ENCODE results near the gene DBNDD2.

The DBNDD2 gene

DNA sequence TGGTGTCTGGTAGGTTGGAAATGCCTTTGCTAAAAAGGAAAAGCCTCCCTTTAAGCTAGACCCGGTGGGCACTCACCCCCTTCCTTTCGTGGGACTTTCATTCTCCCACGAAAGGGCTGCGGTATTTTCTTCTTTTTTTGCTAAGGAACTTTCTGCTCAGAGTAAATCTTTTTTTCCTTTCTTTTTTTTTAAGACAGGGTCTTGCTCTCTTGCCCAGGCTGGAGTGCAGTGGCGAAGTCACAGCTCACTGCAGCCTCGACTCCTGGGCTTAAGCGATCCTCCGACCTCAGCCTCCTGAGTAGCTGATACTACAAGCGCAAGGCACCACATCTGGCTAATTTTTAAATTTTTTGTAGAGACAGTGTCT is 34.0 kb upstream of the DBNDD2 start:
- Histone ChIP-seq H3K27ac (peak overlapping the region; percentile 87 to 94), H3K4me1 (peaks cover 0 to 36% (median 14%) of the 10 kb centered on the region in 4 donors), H3K4me3 (peak overlapping the region; percentile 51 to 61), H3K9me3 (no peaks in the 10 kb centered on the region), H3K27me3 (no peaks in the 10 kb centered on the region), H3K36me3 (no peaks in the 10 kb centered on the region)
- no peak for DNase-seq
- intact Hi-C loops (cut with DNase I; ENCODE audit: low total_unique reads) = loop anchor here (5.0 kb wide), 2 partner anchors 33 to 52 kb away; partner anchors contain the start of gene DBNDD2
- TF ChIP-seq, protein P1, sequence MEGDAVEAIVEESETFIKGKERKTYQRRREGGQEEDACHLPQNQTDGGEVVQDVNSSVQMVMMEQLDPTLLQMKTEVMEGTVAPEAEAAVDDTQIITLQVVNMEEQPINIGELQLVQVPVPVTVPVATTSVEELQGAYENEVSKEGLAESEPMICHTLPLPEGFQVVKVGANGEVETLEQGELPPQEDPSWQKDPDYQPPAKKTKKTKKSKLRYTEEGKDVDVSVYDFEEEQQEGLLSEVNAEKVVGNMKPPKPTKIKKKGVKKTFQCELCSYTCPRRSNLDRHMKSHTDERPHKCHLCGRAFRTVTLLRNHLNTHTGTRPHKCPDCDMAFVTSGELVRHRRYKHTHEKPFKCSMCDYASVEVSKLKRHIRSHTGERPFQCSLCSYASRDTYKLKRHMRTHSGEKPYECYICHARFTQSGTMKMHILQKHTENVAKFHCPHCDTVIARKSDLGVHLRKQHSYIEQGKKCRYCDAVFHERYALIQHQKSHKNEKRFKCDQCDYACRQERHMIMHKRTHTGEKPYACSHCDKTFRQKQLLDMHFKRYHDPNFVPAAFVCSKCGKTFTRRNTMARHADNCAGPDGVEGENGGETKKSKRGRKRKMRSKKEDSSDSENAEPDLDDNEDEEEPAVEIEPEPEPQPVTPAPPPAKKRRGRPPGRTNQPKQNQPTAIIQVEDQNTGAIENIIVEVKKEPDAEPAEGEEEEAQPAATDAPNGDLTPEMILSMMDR (IDR thresholded peaks at IDR 0.05) = no peak

DNA sequence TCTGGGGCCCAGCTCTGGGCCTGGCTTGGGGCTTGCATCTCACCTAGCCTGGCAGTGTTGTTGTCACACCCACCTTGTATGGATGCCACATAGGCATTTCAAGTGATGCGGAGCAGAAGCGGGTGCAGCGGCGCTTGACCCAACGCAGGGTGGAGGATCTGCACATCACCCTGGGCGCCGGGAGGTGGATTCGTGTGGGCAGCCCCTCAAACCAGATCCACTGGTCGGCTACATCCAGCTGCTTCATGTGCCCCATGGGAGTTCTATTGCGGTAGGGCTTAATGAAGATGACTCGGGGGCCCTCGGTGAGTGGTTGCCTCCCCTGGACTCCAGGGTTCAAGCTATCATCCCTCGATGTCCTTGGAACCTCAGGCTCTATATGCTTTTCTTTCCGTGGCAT is 33.1 kb upstream of the DBNDD2 start:
- TF ChIP-seq, protein P1 (IDR thresholded peaks at IDR 0.05) = no peak
- intact Hi-C loops (cut with DNase I; ENCODE audit: low total_unique reads) = loop anchor here (5.0 kb wide), 2 partner anchors 32 to 53 kb away; partner anchors contain the start of gene DBNDD2
- H3K27ac ChIP-seq = peak overlapping the region in 1 of 2 donors; percentile 94
- no peaks in the 10 kb centered on the region for H3K36me3 ChIP-seq
- H3K4me1 ChIP-seq = peaks cover 0 to 36% (median 14%) of the 10 kb centered on the region in 4 donors
- no peaks in the 10 kb centered on the region for H3K27me3 ChIP-seq
- H3K9me3 ChIP-seq = no peaks in the 10 kb centered on the region
- H3K4me3 ChIP-seq = no peak overlapping the region
- DNase-seq = no peak

DNA sequence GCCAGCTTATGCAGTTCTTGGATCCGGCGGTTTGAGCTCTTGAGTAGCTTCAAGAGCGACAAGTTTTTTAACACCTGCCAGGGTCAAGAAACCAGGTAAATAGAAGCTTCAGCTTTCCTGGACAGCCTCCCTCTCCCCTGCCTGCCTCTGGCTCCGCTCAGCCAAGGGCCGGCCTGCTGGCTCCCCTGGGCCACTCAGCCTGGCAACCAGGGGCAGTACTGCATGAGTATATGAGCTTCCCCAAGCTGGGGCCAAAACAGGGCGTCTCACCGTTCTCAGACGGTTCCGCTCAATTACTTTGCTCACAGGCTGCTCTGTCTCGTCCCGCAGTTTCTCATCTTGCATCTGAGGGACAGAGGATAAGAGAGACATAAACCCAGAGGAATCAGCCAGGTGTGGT is 30.8 kb upstream of the DBNDD2 start:
- intact Hi-C loops (cut with DNase I; ENCODE audit: low total_unique reads) = no loop called here
- Histone ChIP-seq H3K4me3 (no peak overlapping the region), H3K27ac (peak overlapping the region in 1 of 2 donors; percentile 94), H3K9me3 (no peaks in the 10 kb centered on the region), H3K4me1 (peaks cover 0 to 32% (median 12%) of the 10 kb centered on the region in 4 donors), H3K27me3 (no peaks in the 10 kb centered on the region), H3K36me3 (no peaks in the 10 kb centered on the region)
- TF ChIP-seq, protein P1 (IDR thresholded peaks at IDR 0.05) = no peak
- no peak for DNase-seq

DNA sequence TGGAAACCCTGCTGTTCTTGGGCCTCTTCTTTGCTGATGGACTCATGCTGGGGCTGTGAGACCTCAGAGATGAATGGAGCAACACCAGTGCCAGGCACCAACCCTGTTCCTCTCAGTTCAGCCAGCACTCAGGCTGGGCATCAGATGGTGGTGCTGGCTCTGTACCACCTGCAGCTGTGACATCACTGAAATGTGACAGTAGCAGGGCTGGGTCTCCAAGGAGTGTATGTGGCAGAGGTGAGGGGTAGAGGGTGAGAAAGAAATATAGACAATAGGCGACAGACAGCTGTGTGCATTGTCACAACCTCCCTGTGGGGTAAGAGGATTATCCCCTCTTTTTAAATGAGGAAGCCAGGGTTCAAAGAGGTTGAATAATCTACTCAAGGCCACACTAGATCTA is 29.9 kb upstream of the DBNDD2 start, which contains the start of gene TP53TG5:
Gene TP53TG5, minus strand, starts transcription at position 135 of the 400 bp plus-strand sequence. Its CDS starts 89 bp downstream, at position 46.
- no peak for DNase-seq
- H3K9me3 ChIP-seq = no peaks in the 10 kb centered on the region
- peak within 1 kb of the TSS in 1 of 2 donors; percentile 94 for H3K27ac ChIP-seq
- no peaks in the 10 kb centered on the region for H3K27me3 ChIP-seq
- H3K4me3 ChIP-seq = no peak within 1 kb of the TSS
- H3K4me1 ChIP-seq = peaks cover 0 to 24% (median 6%) of the 10 kb centered on the region in 4 donors
- intact Hi-C loops (cut with DNase I; ENCODE audit: low total_unique reads) = no loop called here
- TF ChIP-seq, protein P1 (IDR thresholded peaks at IDR 0.05) = no peak
- H3K36me3 ChIP-seq = no peaks in the 10 kb centered on the region

DNA sequence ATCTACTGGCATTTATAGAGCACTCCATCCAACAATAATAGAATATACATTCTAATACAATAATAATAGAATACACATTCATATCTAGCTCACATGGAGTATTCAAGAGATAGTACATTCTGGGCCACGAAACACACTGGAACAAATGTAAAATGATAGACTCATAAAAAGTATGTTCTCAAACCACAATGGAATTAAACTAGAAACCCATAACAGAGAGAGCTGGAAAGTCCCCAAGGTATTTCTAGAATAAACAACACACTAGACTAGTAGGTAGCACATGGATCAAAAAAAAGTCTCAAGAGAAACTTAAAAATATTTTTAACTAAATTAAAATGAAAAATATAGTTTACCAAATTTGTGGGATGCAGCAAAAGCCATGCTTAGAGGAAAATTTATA is 20.8 kb upstream of the DBNDD2 start:
- Histone ChIP-seq H3K9me3 (no peaks in the 10 kb centered on the region), H3K4me1 (no peaks in the 10 kb centered on the region), H3K36me3 (no peaks in the 10 kb centered on the region), H3K4me3 (no peak overlapping the region), H3K27ac (no peak overlapping the region), H3K27me3 (no peaks in the 10 kb centered on the region)
- intact Hi-C loops (cut with DNase I; ENCODE audit: low total_unique reads) = no loop called here
- TF ChIP-seq, protein P1 (IDR thresholded peaks at IDR 0.05) = no peak
- DNase-seq = no peak

DNA sequence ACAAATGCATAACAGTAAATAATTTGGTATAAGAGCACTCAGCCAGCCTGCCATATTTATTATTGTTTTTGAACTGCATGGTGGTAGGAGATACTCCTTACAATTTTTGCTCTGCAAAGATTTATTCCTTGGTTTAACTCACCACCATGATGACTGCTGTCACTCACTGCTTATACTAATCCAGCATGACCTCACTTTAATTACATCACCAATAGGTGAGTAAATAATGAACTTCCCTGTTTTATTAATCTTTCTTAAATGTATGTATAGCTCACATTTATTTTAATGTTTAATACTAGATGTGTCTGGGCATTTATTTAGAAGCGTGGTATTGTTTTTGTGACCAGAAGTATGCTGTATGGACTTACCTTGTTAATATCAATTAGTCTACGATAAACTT is 17.2 kb upstream of the DBNDD2 start:
- Histone ChIP-seq H3K9me3 (no peaks in the 10 kb centered on the region), H3K36me3 (peaks cover 0 to 8% (median 0%) of the 10 kb centered on the region in 3 donors), H3K4me1 (no peaks in the 10 kb centered on the region), H3K27me3 (no peaks in the 10 kb centered on the region), H3K4me3 (no peak overlapping the region), H3K27ac (no peak overlapping the region)
- DNase-seq = no peak
- TF ChIP-seq, protein P1 (IDR thresholded peaks at IDR 0.05) = no peak
- intact Hi-C loops (cut with DNase I; ENCODE audit: low total_unique reads) = no loop called here
